Measurements from ENCODE around the gene DYTN.

DNA sequence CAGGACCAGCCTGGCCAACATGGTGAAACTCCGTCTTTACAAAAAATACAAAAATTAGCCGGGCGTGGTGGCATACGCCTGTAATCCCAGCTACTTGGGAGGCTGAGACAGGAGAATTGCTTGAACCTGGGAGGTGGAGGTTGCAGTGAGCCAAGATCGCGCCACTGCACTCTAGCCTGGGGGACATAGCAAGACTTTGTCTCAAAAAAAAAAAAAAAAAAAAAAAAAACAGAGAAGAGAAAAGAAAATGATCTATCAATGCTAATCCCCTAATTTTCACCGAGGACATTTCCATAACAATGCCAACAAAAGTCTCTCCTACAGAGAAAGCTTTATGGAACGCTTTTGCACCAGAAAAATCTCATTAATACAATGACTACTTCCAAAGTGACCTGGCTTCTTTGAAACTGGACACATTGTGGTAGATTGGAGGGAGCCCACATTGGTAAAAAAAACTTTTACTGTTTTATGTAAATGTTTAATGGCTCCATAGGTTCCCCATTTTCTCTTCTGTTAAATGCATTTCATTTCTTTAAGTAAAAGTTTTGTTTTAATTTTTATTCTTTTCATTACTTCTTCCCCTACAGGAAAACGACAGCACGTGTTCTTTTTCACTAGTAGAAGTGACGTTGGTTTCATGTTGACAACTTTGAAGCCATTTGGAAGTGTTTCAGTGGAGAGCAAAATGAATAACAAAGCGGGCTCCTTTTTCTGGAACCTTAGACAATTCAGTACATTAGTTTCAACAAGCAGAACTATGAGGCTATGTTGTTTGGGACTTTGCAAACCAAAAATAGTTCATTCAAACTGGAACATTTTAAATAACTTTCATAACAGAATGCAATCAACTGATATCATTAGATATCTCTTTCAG lies 48.1 kb upstream of the DYTN start:
- TF ChIP-seq CTCF (IDR thresholded peaks at IDR 0.05; ENCODE audit: low read depth, low read length) (no peak), EZH2phosphoT487 (IDR thresholded peaks at IDR 0.05; ENCODE audit: low read depth) (no peak)
